Activated CD4-positive, alpha-beta T cell treated with anti-CD3 and anti-CD28 coated beads for 4 hours (primary cell): ENCODE data around the gene POLRMT.
"Not testable (repeated sequence)": the region's sequence is repeated elsewhere in the genome, so short reads cannot be mapped to it uniquely, and the experiment has no call there.

Source experiments
- DNase-seq, 2 donors: peaks; one replicate each; pipeline ENCODE4 v3.0.0-alpha.2; 2020

Gene POLRMT

GRCh38 chr19:646779-647565 lies 13.6 kb upstream of the POLRMT start:
- no peak for DNase-seq

- no peak for DNase-seq
Observed at GRCh38 chr19:645912-646778, 12.8 kb upstream of the POLRMT start.

DNA sequence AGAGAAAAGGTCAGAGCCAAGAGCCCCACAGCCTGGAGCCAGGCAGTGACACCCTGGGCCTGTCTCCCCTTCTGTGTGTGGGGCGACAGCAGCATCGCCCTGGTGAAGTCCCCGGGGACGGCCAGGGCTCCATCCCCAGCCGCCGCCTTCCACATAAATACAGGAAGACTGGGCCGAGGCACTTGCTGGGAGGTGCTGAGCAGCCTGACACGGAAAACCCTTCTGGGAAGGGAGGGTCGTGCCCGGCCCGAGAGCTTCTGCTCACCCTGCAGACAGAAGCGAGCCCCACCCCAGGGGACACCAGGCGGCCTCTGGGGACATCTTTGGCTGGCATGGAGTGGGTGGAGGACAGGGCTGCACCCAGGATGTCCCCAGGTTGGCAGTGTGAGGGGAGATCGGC lies 11.5 kb upstream of the POLRMT start:
- DNase-seq: no peak

DNA sequence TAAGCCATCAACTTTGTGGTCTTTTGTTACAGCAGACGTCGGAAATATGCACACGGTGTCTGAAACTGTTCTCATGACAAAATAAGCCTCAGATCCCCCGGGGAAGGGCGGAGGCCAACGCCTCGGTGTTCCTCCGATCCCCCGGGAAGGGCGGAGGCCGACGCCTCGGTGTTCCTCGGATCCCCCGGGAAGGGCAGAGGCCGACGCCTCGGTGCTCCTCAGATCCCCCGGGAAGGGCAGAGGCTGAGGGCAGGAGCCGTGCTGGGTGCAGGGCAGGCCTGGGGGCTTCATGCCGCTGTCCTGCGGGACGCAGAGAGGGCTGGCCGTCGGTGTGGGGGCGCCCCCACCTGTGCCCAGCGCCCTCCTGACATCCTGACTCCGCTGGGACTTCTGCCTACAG lies 11.0 kb upstream of the POLRMT start:
- DNase-seq: no peak

GRCh38 chr19:643736-644135 lies 10.4 kb upstream of the POLRMT start:
- no peak for DNase-seq

- no peak for DNase-seq
Observed at GRCh38 chr19:642767-643727, 9.7 kb upstream of the POLRMT start.

GRCh38 chr19:641702-642101 lies 8.4 kb upstream of the POLRMT start:
- DNase-seq: no peak

DNA sequence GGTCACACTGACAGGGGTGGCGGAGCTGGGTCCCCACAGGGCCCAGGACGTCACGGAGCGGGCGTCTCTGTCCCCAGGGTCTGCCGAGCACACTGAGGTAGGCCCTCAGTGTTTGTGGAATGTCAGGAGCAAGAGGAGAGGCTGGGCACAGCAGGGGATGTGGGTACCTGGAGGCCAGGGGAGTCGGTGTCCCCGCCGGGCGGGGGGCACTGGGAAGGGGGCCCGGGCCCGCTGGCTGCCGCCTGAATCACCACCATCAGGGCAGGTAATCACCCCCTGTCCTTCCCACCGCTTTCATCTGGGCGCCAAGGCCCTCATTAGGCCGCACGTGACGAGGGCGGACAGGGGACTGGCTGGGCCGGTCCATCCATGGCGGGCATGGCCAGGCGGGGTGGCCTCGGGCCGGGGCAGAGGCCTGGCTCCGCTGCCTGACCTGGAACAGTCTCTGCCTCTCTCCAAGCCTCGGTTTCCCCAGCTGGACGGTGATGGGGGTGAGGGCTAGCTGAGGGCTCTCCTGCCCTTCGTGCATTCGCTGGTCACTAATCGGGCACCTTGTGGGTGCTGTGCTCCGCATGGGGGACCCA lies 7.4 kb upstream of the POLRMT start:
- DNase-seq: no peak

DNA sequence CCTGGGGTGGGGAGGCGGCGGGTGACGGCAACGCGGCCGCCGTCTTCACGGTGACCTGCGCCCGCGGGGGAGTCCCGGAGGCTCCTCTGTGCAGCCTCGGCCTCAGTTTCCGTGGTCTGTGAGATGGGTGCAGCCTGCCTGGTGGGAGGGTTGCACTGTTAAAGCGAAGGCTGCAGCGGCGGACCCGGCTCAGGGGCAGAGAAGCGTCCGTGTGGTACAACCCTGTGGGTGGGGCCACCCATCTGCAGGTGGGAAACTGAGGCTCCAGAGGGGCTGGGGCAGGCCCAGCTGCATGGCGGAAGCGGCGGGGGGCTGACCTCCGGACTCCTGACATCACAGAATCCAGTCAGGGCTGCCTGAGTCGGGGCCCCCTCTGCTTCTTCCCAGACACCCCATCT lies 6.8 kb upstream of the POLRMT start:
- no peak for DNase-seq

GRCh38 chr19:639253-640160 lies 6.2 kb upstream of the POLRMT start, which contains the start of gene FGF22:
FGF22 (plus strand) TSS chr19:639879; CDS start chr19:639926, 47 bp downstream.
- peak; percentile 97 to 98 for DNase-seq

- DNase-seq: no peak
Observed at GRCh38 chr19:638906-639252, 5.5 kb upstream of the POLRMT start.

- DNase-seq: no peak
Observed at GRCh38 chr19:634975-635652, 1.8 kb upstream of the POLRMT start.

DNA sequence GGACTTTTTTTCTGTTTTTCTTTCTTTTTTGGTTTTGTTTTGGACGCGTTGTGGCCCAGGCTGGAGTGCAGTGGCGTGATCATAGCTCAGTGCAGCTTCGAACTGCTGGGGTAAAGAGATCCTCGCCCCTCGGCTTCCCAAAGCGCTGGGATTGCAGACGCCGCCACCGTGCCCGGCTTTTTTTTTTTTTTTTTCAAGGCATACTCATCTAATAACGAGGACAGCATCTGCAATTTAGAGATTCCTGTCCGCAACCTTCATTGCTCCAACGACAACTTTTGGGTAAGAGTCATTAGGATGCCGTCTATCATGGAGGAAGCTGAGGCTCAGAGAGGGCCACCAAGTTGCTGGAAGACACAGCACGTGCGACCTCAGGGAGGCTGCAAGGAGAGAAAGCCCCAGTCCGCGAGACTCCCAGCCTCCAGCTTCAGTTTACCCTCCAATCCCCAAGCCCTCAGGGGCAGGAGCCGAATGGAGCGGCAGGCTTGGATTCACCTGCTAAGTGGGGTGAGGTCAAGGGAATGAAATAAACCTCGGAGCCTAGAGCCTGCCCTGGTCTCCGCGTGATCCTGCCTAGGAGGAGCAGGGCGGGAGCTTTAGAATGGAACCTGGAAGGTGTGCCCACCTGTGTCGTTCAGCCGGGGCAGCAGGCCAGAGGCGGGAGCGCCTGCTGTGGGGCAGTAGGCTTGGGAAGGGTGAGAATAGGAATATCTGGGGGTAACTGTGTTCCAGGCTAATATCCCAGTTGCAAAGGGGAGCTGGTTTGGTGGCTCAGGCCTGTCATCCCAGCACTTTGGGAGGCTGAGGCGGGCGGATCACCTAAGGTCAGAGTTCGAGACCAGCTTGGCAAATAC lies 676 bp upstream of the POLRMT start:
- DNase-seq: no peak

DNA sequence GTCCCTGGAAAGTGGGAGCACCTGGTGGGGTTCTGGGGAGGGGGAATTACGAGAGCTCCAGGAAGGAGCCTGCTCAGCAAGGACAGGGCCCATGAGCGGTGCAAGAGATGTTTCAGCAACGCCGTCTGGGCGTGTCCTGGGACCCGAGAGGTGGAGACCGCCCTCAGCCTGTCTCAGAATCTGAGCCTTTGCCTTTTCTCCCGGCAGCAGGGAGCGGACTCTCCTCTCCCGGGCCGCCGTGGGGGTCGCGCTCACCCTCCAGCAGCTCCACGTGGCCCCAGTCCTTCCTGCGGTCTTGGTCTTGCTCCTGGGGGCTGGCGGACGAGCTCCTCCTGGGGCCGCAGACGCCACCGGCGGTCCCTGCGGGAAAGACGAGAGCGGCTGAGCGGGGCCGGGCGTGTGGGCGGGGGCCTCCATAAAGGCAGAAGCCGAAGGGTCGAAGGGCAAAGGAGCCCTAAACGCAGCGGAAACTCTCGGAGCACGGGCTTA lies 714 bp downstream of the POLRMT start:
- DNase-seq: peak in 1 of 2 donors; percentile 36

DNA sequence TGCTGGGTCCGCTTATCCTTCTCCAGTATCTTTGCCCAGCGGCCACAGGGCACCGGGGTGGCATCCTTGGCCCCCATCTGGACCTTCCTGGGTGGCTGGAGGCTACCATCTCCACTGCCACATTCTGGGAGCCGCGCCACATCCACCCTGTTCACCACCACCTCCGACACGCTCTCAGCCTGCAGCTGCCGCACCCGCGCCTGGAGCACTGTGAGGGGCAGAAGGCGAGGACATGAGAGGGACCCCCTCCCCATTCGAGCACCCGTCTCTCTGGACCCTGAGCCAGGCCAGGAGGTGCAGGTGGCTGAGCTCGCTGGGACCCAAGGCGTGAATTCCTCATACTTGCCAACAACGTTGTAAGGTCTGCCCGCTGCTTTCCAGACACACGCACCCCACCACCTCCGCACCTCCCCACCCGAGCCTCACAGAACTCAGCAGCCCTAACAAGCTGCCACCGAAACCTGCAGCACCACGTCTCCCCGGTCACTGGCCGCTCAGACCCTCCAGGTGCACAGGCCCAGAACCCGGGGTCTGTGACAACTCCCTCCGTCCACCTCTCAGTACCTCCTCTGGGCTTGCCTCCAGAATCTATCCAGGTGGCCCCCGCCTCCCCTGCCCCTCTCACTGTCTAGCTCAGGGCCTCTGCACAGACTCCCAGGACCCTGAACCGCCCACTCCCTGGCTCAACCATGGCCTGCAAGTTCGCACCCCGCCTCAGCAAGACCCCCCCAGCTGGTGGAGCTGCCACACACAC lies 3.2 kb downstream of the POLRMT start:
- no peak for DNase-seq

- DNase-seq: not testable (repeated sequence)
Observed at GRCh38 chr19:629515-629914, 3.8 kb downstream of the POLRMT start.

DNA sequence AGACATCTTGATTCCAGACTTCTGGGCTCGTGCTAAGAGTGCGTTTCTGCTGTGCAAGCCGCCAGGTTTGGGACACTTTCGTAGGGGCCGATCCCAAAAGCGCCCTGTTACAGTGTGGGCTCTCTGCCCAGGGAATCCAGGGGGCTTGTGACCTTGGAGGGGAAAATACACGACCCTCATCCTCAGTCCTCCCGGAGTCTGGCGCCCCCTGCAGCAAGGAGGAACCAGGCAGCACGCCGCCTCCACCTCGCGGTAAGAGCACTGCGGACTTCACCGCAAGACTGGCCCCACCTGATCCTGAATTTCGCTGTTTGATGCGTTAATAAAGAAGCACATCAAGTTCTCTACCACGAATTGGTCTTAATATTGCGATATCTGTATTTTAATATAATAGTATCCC lies 5.2 kb downstream of the POLRMT start:
- DNase-seq: no peak

DNA sequence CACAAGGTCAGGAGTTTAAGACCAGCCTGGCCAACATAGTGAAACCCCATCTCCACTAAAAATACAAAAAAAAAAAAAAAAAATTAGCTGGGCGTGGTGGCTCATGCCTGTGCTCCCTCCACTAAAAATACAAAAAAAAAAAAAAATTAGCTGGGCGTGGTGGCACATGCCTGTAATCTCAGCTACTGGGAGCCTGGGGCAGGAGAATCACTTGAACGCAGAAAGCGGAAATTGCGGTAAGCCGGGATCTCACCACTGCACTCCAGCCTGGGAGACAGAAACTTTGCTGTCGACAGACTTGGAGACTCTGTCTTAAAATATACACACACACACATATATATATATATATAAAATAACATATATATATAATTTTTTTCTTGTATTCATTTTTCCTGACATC lies 6.8 kb downstream of the POLRMT start:
- DNase-seq: not testable (repeated sequence)

DNA sequence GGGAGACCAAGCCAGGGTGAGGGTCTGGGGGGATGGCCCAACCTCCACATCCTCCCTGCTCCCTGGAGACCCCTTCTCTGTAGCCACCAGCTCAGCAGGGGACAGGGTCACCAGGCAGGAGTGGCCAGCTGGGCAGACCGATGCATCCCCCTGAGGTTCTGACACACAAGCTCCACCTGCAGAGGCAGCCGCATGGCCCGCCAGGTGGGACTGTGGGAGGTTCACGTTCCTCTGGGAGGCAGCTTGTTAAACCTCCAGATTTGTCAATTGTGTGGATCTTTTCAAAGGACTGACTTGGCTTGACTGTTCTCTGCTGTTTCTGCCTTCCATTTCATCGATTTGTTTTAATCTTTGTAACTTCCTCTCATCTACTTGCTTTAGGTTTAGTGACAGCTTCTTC lies 8.1 kb downstream of the POLRMT start:
- DNase-seq: no peak
